Measurements from ENCODE around the gene ZNF865. TPM values are rescaled to one million over a fixed set of nuclear protein-coding genes. Genes with fewer than 3 reads are reported as not detected.

Gene ZNF865
- total and polyA plus RNA-seq, 2 of the 4 experiments (the other 2 are of a cell fraction) = under 0.01 to 4.6 TPM

GRCh38 chr19:55613930-55614710 is 8.7 kb downstream of the ZNF865 start:
- H4K5ac ChIP-seq (ENCODE audit: low read depth, low read length) = no peak overlapping the region
- peaks cover 30% of the 10 kb centered on the region for H4K20me1 ChIP-seq (ENCODE audit: insufficient read depth, low read length)
- H3K9ac ChIP-seq (ENCODE audit: low read depth, low read length) = no peak overlapping the region
- POLR2A ChIA-PET (ENCODE audit: unreplicated experiment) = no interaction called here
- no peak overlapping the region for H2AK5ac ChIP-seq (ENCODE audit: low read depth, low read length)
- no peak overlapping the region for H2BK20ac ChIP-seq (ENCODE audit: low read depth, low read length)
- H4K8ac ChIP-seq (ENCODE audit: low read depth in 2 of 2, low read length in 2 of 2) = no peak overlapping the region
- TF ChIP-seq RFX5 (IDR thresholded peaks at IDR 0.05; ENCODE audit: low read depth, low read length) (no peak), SMC3 (IDR thresholded peaks at IDR 0.05; ENCODE audit: low read depth, low read length) (no peak), MAZ (IDR thresholded peaks at IDR 0.05; ENCODE audit: borderline replicate concordance, low read depth, low read length) (no peak), ELK1 (IDR thresholded peaks at IDR 0.05; ENCODE audit: borderline replicate concordance, low read depth, low read length) (no peak), POLR2A (IDR thresholded peaks at IDR 0.05; ENCODE audit: low read depth, low read length) (no peak), RCOR1 (IDR thresholded peaks at IDR 0.05; ENCODE audit: insufficient replicate concordance, low read length) (no peak), NFE2L2 (IDR thresholded peaks at IDR 0.05; ENCODE audit: low read depth, low read length) (no peak), USF2 (IDR thresholded peaks at IDR 0.05; ENCODE audit: low read depth, low read length) (no peak), FOS (IDR thresholded peaks at IDR 0.05; ENCODE audit: low read depth, low read length) (no peak), RAD21 (IDR thresholded peaks at IDR 0.05; ENCODE audit: low read length) (no peak), MXI1 (IDR thresholded peaks at IDR 0.05; ENCODE audit: borderline replicate concordance, low read depth, low read length) (no peak), BHLHE40 (IDR thresholded peaks at IDR 0.05; ENCODE audit: low read depth, low read length) (no peak), CTCF (conservative IDR thresholded peaks at IDR 0.05; ENCODE audit: low read depth, low read length) (no peak), MAFK (IDR thresholded peaks at IDR 0.05; ENCODE audit: low read depth, low read length) (no peak), CEBPB (IDR thresholded peaks at IDR 0.05; ENCODE audit: low read depth, low read length) (no peak), CHD1 (IDR thresholded peaks at IDR 0.05; ENCODE audit: low read depth, low read length) (no peak)
- no peaks in the 10 kb centered on the region for H3K27me3 ChIP-seq (ENCODE audit: control insufficient read depth, insufficient read depth, low read length)
- ATAC-seq (ENCODE audit: low read depth) (no peak), DNase-seq (no peak)
- no peak overlapping the region for H4K91ac ChIP-seq (ENCODE audit: insufficient read depth, low read depth, low read length)
- dilution Hi-C loops (cut with HindIII; ENCODE audit: low sequenced_read_pairs, unreplicated experiment) (no loop called here), in situ Hi-C loops (cut with MboI; ENCODE audit: low sequenced_read_pairs) (no loop called here), intact Hi-C loops (cut with micrococcal nuclease) (no loop called here)
- no peak overlapping the region for H2BK15ac ChIP-seq (ENCODE audit: low read depth, low read length)
- peaks cover 44% of the 10 kb centered on the region for H3K36me3 ChIP-seq (ENCODE audit: control insufficient read depth, insufficient read depth, low read length)
- H3K56ac ChIP-seq (ENCODE audit: extremely low read depth, insufficient read depth, low read length) = no peak overlapping the region
- no peak overlapping the region for H2BK5ac ChIP-seq (ENCODE audit: low read depth, low read length, poor library complexity, severe bottlenecking)
- H3K4me3 ChIP-seq (ENCODE audit: insufficient read depth, low read depth, low read length) = no peak overlapping the region
- CTCF ChIA-PET = no interaction called here
- H2AK9ac ChIP-seq (replicated peaks; ENCODE audit: low read depth, low read length, poor library complexity) = no peak overlapping the region
- WGBS, 2 experiments (ENCODE audit: extremely low coverage in 2 of 2, insufficient read length in 1 of 2) = 98 to 100% methylated on average over 4 to 41 of the region's 75 CpGs
- H3K9me1 ChIP-seq (ENCODE audit: insufficient read depth, low read length) = peaks cover 13% of the 10 kb centered on the region
- peaks cover 5% of the 10 kb centered on the region; the same call in 1 of the 2 replicates for H3K9me3 ChIP-seq (ENCODE audit: control insufficient read depth, insufficient read depth, low read length)
- H2BK120ac ChIP-seq (ENCODE audit: low read depth, low read length) = no peak overlapping the region
- no peak overlapping the region for H3K4ac ChIP-seq (ENCODE audit: low read depth, low read length)
- no peak overlapping the region for H3K14ac ChIP-seq (replicated peaks; ENCODE audit: low read depth, low read length)
- H3K4me1 ChIP-seq (ENCODE audit: control insufficient read depth, insufficient read depth, low read length) = peaks cover 5% of the 10 kb centered on the region
- H3K4me2 ChIP-seq (ENCODE audit: low read depth, low read length) = no peak overlapping the region
- no TSS peak for BruUV-seq (replicated peaks)
- H3K79me1 ChIP-seq (ENCODE audit: low read depth in 1 of 2, low read length in 2 of 2) = peaks cover 35 to 55% of the 10 kb centered on the region in 2 experiments
- no peak overlapping the region for H3K23ac ChIP-seq (ENCODE audit: low read depth, low read length)
- no peak overlapping the region for H3K27ac ChIP-seq (ENCODE audit: insufficient read depth, low read length)
- H3K18ac ChIP-seq (ENCODE audit: low read depth, low read length) = no peak overlapping the region
- no peak overlapping the region for H2AFZ ChIP-seq (replicated peaks; ENCODE audit: low read length, poor library complexity)

Data from IMR-90 (cell line).